C4-2B (cell line): ENCODE measurements around the gene IL6ST.

Experiments used
- H3K27ac ChIP-seq: fragments of 450-650 bp; 2 replicates; pipeline ENCODE4 v1.5.1; 2017
- ZFX ChIP-seq: fragments of 450-650 bp; IDR thresholded peaks from 2 replicates; pipeline ENCODE4 v1.6.1; 2017
- TF ChIP-seq, protein P1 (sequence below): fragments of 450-650 bp; conservative IDR thresholded peaks from 2 replicates; pipeline ENCODE4 v1.5.1; 2017; ENCODE audit warnings: mild to moderate bottlenecking

The IL6ST gene

DNA sequence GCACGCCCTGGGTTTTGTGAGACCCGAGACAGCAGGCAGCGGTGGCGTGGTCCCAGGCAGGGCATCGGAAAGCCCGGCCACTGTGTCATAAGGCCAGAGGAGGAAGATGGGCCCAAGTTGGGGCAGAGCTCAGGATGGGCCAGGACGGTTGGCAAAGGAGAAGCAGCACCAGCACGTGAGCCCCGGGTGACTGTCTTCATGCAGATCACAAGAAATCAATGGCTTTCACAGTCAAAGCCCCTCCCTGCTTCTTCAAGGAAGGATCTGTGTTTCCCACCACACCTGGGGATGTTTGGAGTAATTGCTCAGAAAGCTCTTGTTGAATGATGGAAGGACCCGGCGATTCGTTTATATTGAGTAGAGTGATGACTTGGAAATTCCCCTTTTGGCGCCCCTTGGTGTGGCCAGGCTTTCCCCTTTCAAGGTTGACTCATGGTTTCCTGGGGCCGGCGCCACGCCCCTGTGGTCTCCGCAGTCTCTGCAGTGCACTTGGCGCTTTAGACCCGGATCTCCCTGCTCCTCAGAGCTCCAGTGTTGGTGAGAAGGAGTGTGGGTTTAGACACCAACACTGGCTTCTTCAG lies 91.6 kb downstream of the IL6ST start:
- TF ChIP-seq, protein P1, sequence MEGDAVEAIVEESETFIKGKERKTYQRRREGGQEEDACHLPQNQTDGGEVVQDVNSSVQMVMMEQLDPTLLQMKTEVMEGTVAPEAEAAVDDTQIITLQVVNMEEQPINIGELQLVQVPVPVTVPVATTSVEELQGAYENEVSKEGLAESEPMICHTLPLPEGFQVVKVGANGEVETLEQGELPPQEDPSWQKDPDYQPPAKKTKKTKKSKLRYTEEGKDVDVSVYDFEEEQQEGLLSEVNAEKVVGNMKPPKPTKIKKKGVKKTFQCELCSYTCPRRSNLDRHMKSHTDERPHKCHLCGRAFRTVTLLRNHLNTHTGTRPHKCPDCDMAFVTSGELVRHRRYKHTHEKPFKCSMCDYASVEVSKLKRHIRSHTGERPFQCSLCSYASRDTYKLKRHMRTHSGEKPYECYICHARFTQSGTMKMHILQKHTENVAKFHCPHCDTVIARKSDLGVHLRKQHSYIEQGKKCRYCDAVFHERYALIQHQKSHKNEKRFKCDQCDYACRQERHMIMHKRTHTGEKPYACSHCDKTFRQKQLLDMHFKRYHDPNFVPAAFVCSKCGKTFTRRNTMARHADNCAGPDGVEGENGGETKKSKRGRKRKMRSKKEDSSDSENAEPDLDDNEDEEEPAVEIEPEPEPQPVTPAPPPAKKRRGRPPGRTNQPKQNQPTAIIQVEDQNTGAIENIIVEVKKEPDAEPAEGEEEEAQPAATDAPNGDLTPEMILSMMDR = no peak
- TF ChIP-seq ZFX = no peak
- no peak overlapping the region for H3K27ac ChIP-seq

DNA sequence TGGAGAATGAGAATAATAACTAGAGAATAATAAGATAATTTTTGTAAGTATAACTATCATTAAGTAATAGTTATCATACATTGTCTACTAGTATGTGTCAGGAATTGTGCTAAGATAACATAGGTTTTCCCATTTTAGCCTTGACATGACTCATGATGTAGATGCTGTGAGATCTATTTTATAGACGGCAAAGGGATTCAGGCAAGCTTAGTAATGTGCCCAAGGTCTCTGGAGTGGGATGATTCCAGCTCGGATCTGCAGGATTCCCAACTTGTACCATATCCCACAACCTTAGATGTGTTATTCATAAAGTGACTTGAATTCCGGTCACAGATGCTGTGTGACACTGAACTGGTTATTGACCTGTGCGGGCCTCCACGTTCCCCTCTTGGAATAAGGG lies 92.1 kb downstream of the IL6ST start:
- no peak for TF ChIP-seq ZFX
- TF ChIP-seq, protein P1 = no peak
- no peak overlapping the region for H3K27ac ChIP-seq

DNA sequence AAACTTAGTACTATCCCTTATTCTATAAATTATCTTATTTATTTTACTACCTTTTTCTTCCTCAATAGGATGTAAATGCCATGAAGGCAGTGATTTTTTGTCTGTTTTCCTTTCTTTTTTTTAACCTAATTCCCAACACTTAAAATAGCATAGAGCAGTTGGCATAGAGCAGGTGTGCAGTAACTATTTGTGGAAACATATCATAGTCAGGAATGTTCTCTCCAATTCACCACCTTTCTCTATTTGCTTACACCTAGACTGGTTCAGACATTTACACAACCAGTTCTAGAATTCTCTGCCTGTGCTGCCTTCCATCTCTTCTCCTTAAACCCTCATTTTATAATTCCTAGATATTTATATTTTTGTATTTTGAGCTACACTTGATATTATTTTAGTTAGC lies 94.0 kb downstream of the IL6ST start:
- H3K27ac ChIP-seq = no peak overlapping the region
- TF ChIP-seq, protein P1 = no peak
- no peak for TF ChIP-seq ZFX

DNA sequence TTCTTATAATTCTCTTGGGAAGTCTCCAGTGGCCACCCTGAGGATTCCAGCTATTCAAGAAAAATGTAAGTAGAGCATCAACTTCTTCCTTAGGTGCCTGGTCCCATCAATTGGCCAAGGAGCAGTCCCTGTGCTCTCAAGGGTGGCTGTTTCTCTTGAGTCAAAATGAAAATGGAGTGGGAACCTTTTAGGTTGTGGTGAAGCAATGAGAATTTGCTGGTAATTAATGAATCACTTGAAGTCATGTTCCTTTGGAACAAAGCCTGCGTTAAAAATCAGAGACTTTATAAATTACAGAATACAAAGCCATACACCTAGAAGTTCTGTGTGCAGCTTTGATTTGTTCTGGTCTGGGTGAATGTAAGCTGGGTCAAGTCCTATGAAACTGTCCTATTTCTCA lies 94.7 kb downstream of the IL6ST start:
- H3K27ac ChIP-seq = no peak overlapping the region

DNA sequence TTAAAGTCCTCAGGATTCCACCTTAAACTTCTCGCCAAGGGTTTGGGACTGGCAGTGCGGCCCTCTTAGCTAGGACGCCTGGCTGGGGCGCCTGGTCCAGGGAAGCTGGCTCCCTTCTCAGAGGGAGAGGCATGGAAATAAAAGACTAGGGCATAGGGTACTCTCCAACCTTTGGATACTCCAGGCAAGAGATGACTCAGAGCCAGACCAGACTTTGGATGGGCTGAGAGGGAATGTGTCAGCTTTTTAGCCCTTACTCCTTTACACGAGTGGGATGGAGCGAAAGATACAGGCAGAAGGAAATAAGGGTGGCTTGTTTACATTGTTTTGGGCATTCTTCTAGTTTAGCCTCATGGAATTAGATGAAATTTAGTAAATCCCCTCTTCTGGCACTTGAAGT lies 95.4 kb downstream of the IL6ST start:
- TF ChIP-seq ZFX = no peak
- TF ChIP-seq, protein P1 = no peak
- H3K27ac ChIP-seq = no peak overlapping the region

More for the DNA sequence above, 94.7 kb downstream of the IL6ST start:
- TF ChIP-seq, protein P1 = no peak
- TF ChIP-seq ZFX = no peak

DNA sequence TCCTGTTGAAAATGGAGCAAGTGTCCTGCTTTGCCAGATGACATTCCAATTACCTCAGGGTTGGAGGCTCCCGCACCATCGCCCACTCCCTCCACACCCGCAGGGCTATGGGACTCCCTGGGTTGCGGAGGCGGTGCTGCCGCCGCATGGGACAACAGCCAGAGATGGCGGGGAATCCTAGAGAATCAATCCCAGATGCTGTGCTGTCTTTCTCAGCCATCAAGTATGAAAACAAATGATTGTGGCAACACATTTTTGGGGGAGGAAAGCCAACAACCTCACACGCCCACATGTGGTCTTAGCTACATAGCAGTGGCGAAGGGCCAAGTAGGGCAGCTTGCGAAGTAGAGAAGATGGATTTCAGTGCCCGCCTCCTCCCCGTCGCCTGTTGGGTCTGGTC lies 96.9 kb downstream of the IL6ST start:
- TF ChIP-seq ZFX = no peak
- TF ChIP-seq, protein P1 = no peak
- H3K27ac ChIP-seq = no peak overlapping the region

DNA sequence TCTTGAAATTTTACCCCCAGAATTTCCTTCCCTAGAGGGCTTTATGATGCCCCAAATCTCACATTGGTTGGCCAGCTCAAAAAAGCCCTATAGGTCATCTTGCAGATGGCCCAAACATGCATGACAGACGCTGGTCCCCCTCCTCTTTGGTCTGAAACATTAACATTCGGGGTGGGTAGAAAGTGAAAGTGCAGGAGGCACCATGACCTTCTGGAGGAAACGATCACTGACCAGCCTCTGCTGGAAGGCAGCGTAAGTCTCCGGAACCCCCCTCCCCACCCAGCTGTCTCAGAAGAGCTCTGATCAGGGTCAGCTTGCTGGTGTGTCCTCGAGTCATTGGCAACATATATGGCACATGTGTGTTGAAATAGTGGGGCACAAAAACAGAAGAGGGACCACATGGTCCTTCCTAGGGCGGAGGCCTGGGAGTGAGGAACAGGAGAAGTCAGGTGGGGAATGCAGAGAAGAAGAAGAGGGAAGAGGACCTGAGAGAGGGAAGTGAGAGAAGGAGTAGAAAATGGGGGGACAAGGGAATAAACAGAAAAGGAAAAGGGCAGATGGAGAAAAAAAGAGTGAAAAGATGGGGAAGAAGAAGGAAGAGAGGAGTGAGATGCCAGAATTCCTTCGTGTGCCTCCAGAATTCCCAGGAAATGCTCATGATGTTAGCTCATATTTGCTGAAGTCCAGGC lies 97.4 kb downstream of the IL6ST start:
- TF ChIP-seq, protein P1 = no peak
- no peak for TF ChIP-seq ZFX
- H3K27ac ChIP-seq = no peak overlapping the region
